Cardiac fibroblast (primary cell): ENCODE data around the gene MPC1L.

ENCODE experiments used
- DNase-seq, 2 donors: peaks; one replicate each; pipeline versions ENCODE4 v3.0.0 to v3.0.0-alpha.2; 2010; ENCODE audit warnings: low read depth in 2 of 2
- H3K4me3 ChIP-seq, 2 donors: replicated peaks in 1 of 2; 1 replicate in 1 of 2; 2 replicates in 1 of 2; pipeline ENCODE4 v1.5.1; 2011; ENCODE audit warnings: low read depth in 2 of 2, low read length in 2 of 2, mild to moderate bottlenecking in 2 of 2, moderate library complexity in 1 of 2
- TF ChIP-seq, protein P1 (sequence below): IDR thresholded peaks from one replicate; pipeline ENCODE4 v1.5.1; 2011; ENCODE audit warnings: low read depth, mild to moderate bottlenecking, low read length, inconsistent platforms

MPC1L gene

GRCh38 chrX:40663880-40664630, 40.8 kb downstream of the MPC1L start:
- no peak overlapping the region for H3K4me3 ChIP-seq
- peak; percentile 35 to 53 for DNase-seq
- TF ChIP-seq, protein P1, sequence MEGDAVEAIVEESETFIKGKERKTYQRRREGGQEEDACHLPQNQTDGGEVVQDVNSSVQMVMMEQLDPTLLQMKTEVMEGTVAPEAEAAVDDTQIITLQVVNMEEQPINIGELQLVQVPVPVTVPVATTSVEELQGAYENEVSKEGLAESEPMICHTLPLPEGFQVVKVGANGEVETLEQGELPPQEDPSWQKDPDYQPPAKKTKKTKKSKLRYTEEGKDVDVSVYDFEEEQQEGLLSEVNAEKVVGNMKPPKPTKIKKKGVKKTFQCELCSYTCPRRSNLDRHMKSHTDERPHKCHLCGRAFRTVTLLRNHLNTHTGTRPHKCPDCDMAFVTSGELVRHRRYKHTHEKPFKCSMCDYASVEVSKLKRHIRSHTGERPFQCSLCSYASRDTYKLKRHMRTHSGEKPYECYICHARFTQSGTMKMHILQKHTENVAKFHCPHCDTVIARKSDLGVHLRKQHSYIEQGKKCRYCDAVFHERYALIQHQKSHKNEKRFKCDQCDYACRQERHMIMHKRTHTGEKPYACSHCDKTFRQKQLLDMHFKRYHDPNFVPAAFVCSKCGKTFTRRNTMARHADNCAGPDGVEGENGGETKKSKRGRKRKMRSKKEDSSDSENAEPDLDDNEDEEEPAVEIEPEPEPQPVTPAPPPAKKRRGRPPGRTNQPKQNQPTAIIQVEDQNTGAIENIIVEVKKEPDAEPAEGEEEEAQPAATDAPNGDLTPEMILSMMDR, result peak; percentile 43

DNA sequence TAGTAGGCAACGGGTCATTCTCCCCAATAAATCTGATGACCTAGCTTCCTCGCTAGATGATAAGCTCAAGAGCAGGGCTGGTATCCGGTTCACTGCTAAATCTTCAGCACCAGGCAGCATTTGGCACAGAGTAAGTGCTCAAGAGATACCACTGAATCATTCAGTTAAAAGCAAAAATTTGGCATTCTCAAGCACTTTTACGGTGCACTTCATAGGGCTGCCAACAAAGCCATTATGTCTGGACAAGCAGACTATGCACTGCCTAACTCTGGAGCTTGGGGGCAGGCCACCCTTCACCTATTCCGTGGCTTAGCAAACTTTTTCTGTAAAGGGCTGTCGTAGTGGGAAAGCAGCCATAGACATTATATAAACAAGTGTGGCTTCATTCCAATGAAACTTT, 47.9 kb downstream of the MPC1L start:
- H3K4me3 ChIP-seq, result no peak overlapping the region
- TF ChIP-seq, protein P1, result no peak
- peak in 1 of 2 donors; percentile 9 for DNase-seq
